HUES48 (cell line): ENCODE data around the gene RPL34.
A peak's percentile ranks its signal among the peaks of the same experiment; 100 is the strongest.

Experiments used
- H3K27ac ChIP-seq: one replicate; pipeline ENCODE4 v1.7.0; 2013; ENCODE audit warnings: low read depth, low read length, inconsistent platforms
- H3K27me3 ChIP-seq: 2 replicates; pipeline ENCODE4 v1.6.1; 2013; ENCODE audit warnings: mild to moderate bottlenecking, low read length; ENCODE audit not compliant: control insufficient read depth, insufficient read depth
- H3K36me3 ChIP-seq: 2 replicates; pipeline ENCODE4 v1.6.1; 2013; ENCODE audit warnings: low read length; ENCODE audit not compliant: control insufficient read depth, insufficient read depth
- H3K4me1 ChIP-seq: 2 replicates; pipeline ENCODE4 v1.6.1; 2013; ENCODE audit warnings: mild to moderate bottlenecking, low read length; ENCODE audit not compliant: control insufficient read depth, insufficient read depth
- H3K4me3 ChIP-seq: 2 replicates; pipeline ENCODE4 v1.5.1; 2013; ENCODE audit warnings: mild to moderate bottlenecking, low read depth, low read length
- H3K9ac ChIP-seq: 2 replicates; pipeline ENCODE4 v1.6.1; 2013; ENCODE audit warnings: mild to moderate bottlenecking, low read depth, low read length, moderate library complexity
- H3K9me3 ChIP-seq: 2 replicates; pipeline ENCODE4 v1.6.1; 2013; ENCODE audit warnings: low read length; ENCODE audit not compliant: control insufficient read depth, insufficient read depth

RPL34 gene

DNA sequence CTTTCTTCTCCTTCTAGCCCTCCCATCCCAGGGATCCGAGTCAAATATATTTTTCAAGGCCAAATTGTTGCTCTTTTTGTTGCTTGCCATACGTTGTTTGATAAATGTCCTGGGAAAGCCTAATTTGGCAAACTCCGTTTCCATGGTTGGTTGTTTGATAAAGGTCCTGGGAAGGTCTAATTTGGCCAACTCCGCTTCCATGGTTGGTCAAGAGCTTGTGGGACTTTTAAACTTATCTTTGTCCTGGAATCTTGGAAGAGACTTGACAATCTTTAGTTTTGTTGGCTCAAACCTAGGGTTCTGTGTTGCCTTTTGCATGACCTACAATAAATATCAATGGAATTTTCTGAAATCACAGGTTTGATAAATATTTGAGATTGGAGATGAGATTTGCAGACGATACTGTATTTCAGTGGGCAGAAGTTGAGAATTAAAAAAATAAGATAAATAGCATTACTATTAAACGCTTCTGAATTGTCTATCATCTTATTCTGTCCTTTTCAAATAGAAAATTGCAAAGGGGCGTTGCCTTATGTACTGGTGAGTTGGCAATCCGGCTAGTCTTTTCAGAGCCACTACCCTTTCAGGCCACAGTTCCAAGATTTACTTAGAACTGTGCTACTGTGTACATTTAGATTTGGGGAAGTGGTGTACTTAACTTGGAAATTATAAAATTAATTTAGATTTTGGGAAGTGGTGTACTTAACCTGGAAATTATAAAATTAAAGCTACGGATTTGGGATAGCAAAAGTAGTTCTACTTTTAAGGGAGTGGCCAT is 30.8 kb downstream of the RPL34 start:
- Histone ChIP-seq H3K9me3 (no peaks in the 10 kb centered on the region), H3K27ac (peak overlapping the region; percentile 82), H3K27me3 (no peaks in the 10 kb centered on the region), H3K36me3 (peaks cover 15% of the 10 kb centered on the region), H3K9ac (peak overlapping the region; percentile 93), H3K4me3 (peak overlapping the region; percentile 95), H3K4me1 (no peaks in the 10 kb centered on the region; the same call in 1 of the 2 replicates)

DNA sequence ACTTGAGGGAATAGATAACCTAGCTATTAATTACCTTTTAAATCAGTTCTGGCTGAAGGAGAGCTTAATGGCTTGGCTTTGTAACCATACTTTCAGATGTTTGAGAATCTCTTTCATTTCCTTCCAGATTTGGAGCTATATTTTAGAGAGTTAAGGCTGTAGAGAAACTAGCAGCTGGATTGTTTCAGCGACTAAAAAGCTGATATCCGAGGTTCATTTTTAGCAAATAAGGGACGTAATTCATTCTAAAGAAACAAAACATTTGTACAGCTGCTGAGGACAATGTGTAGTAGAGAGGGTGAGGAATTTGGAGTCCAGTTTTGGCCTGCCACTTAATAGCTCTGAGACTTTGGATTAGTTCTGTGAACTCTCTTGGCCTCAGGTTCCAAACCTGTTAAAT is 42.3 kb downstream of the RPL34 start:
- no peak overlapping the region for H3K27ac ChIP-seq
- H3K9ac ChIP-seq = no peak overlapping the region
- H3K36me3 ChIP-seq = peaks cover 85% of the 10 kb centered on the region
- H3K4me1 ChIP-seq = no peaks in the 10 kb centered on the region
- no peaks in the 10 kb centered on the region for H3K27me3 ChIP-seq
- no peaks in the 10 kb centered on the region for H3K9me3 ChIP-seq
- H3K4me3 ChIP-seq = no peak overlapping the region

GRCh38 chr4:108674356-108674977 is 54.1 kb downstream of the RPL34 start:
- no peaks in the 10 kb centered on the region for H3K4me1 ChIP-seq
- no peaks in the 10 kb centered on the region for H3K27me3 ChIP-seq
- H3K4me3 ChIP-seq = no peak overlapping the region

More at GRCh38 chr4:108674356-108674977, 54.1 kb downstream of the RPL34 start:
- no peak overlapping the region for H3K27ac ChIP-seq
- peaks cover 19% of the 10 kb centered on the region; the same call in 1 of the 2 replicates for H3K36me3 ChIP-seq
- H3K9ac ChIP-seq = no peak overlapping the region
- H3K9me3 ChIP-seq = no peaks in the 10 kb centered on the region
